Uterus (tissue), 2 donors: ENCODE results near the gene AMT.

Experiments
- POLR2A ChIP-seq, 2 donors: fragments of 450-650 bp; IDR thresholded peaks; one replicate each; pipeline ENCODE4 v1.6.1; 2016; ENCODE audit warnings: antibody characterized with exemption in 2 of 2, mild to moderate bottlenecking in 1 of 2, moderate library complexity in 1 of 2
- TF ChIP-seq, protein P1 (sequence below), 4 experiments: fragments of 200-600 bp in 2 of 4; fragments of 450-650 bp in 2 of 4; sonication (generic) in 2 of 4; IDR thresholded peaks; one replicate each; pipeline ENCODE4 v1.5.1; 2016 to 2019; ENCODE audit warnings: antibody characterized with exemption in 4 of 4, mild to moderate bottlenecking in 2 of 4, moderate library complexity in 1 of 4

- TF ChIP-seq POLR2A (IDR thresholded peaks at IDR 0.05) = no peak
- TF ChIP-seq, protein P1, sequence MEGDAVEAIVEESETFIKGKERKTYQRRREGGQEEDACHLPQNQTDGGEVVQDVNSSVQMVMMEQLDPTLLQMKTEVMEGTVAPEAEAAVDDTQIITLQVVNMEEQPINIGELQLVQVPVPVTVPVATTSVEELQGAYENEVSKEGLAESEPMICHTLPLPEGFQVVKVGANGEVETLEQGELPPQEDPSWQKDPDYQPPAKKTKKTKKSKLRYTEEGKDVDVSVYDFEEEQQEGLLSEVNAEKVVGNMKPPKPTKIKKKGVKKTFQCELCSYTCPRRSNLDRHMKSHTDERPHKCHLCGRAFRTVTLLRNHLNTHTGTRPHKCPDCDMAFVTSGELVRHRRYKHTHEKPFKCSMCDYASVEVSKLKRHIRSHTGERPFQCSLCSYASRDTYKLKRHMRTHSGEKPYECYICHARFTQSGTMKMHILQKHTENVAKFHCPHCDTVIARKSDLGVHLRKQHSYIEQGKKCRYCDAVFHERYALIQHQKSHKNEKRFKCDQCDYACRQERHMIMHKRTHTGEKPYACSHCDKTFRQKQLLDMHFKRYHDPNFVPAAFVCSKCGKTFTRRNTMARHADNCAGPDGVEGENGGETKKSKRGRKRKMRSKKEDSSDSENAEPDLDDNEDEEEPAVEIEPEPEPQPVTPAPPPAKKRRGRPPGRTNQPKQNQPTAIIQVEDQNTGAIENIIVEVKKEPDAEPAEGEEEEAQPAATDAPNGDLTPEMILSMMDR (IDR thresholded peaks at IDR 0.05) = no peak
These were observed 47.0 kb upstream of the AMT start for GRCh38 chr3:49469037-49469935.
